ENCODE data around the gene ZNF628.

Gene ZNF628
- total RNA-seq: 6.6 to 16.8 (median 8.6) reads per million in 9 experiments

DNA sequence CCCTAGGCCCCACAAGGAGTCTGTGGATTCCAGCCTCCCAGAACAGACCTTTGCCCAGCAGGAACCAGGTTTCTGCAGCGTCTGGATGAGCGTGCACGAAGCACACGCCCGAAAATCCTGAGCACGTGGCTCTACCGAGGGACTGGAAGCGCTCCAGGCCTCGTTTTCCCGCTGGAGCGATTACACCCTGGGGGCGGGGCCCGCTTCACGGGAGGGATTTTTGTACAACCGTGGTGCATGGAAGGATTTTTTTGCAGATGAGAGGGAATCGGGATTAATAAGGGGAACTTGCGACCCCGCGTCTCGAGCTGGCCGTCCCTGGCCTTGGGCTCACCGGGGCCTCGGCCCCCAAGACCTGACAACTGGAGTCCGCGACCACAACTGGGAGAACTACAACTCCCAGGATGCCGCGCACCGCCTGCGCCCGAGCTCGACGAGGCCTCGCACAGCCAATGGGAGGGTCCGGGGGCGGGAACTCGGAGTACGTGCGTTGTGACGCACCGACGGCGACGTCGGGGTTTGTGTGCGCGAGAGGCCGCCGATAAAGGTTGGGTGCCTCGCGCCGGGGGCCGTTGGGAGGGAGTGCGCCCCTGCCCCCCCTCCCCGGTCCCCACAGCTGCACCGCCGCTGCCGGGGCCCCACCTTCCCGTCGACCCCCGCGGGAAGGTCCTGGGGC lies at the start of gene ZNF628:
ZNF628 (plus strand) TSS at position 518 of the 676 bp plus-strand sequence. CDS start 3,294 bp downstream, outside the sequence.
- DNase-seq (peak; percentile 93 to 95 (median 95)), ATAC-seq (replicated peaks) (peak; percentile 91)
- peaks cover 23 to 33% of the 10 kb centered on the region in 2 donors for H3K4me1 Mint-ChIP-seq (ENCODE audit: low read depth in 2 of 2)
- peak within 1 kb of the TSS; percentile 86 to 88 for H3K4me3 Mint-ChIP-seq
- no peaks in the 10 kb centered on the region for H3K9me3 Mint-ChIP-seq
- H3K36me3 Mint-ChIP-seq (ENCODE audit: insufficient read depth): peaks cover 36% of the 10 kb centered on the region
- H3K27ac Mint-ChIP-seq: peak within 1 kb of the TSS; percentile 91 to 94
- H3K27me3 Mint-ChIP-seq: no peaks in the 10 kb centered on the region

- Mint-ChIP-seq H3K9me3 (no peaks in the 10 kb centered on the region), H3K36me3 (ENCODE audit: insufficient read depth) (no peaks in the 10 kb centered on the region), H3K27me3 (peaks cover 28 to 61% of the 10 kb centered on the region in 2 donors), H3K4me3 (no peak overlapping the region), H3K27ac (no peak overlapping the region), H3K4me1 (ENCODE audit: low read depth in 2 of 2) (no peaks in the 10 kb centered on the region)
- DNase-seq (no peak), ATAC-seq (replicated peaks) (no peak)
These were observed 45.2 kb upstream of the ZNF628 start for GRCh38 chr19:55431183-55431582.

GRCh38 chr19:55432241-55432959 lies 44.0 kb upstream of the ZNF628 start:
- Mint-ChIP-seq H3K4me3 (no peak overlapping the region), H3K27me3 (peaks cover 38 to 67% of the 10 kb centered on the region in 2 donors), H3K27ac (no peak overlapping the region), H3K4me1 (ENCODE audit: low read depth in 2 of 2) (peaks cover 0 to 5% of the 10 kb centered on the region in 2 donors), H3K36me3 (ENCODE audit: insufficient read depth) (no peaks in the 10 kb centered on the region), H3K9me3 (no peaks in the 10 kb centered on the region)
- DNase-seq: no peak
- no peak for ATAC-seq (replicated peaks)

GRCh38 chr19:55433292-55433691 lies 43.1 kb upstream of the ZNF628 start:
- peaks cover 0 to 5% of the 10 kb centered on the region in 2 donors for H3K4me1 Mint-ChIP-seq (ENCODE audit: low read depth in 2 of 2)
- H3K27me3 Mint-ChIP-seq: peaks cover 41 to 67% of the 10 kb centered on the region in 2 donors
- no peak for DNase-seq
- no peaks in the 10 kb centered on the region for H3K9me3 Mint-ChIP-seq
- H3K36me3 Mint-ChIP-seq (ENCODE audit: insufficient read depth): no peaks in the 10 kb centered on the region
- H3K27ac Mint-ChIP-seq: no peak overlapping the region
- ATAC-seq (replicated peaks): no peak
- H3K4me3 Mint-ChIP-seq: no peak overlapping the region

DNA sequence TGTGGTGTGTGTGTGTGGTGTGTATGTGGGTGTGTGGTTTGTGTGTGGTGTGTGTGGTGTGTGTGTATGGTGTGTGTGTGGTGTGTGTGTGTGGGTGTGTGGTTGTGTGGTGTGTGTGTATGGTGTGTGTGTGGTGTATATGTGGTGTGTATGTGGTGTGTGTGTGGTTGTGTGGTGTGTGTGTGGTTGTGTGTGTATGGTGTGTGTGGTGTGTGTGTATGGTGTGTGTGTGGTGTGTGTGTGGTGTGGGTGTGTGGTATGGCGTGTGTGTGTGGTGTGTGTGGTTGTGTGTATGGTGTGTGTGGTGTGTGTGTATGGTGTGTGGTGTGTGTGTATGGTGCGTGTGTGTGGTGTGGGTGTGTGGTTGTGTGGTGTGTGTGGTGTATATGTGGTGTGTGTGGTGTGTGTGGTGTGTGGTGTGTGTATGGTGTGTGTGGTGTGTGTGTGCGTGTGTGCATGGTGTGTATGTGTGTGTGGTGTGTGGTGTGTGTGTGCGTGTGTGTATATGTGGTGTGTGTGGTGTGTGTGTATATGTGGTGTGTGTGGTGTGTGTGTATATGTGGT lies 42.0 kb upstream of the ZNF628 start:
- Mint-ChIP-seq H3K4me1 (ENCODE audit: low read depth in 2 of 2) (peaks cover 0 to 5% of the 10 kb centered on the region in 2 donors), H3K4me3 (no peak overlapping the region)
- DNase-seq: no peak

DNA sequence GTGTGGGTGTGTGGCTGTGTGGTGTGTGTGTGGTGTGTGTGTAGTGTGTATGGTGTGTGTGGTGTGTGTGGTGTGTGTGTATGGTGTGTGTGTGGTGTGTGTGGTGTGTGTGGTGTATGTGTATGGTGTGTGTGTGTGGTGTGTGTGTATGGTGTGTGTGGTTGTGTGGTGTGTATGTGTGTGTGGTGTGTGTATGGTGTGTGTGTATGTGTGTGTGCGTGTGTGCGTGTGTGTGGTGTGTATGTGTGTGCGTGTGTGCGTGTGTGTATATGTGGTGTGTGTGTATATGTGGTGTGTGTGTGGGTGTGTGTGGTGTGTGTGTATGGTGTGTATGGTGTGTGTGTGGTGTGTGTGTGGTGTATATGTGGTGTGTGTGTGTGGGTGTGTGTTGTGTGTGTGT lies 41.4 kb upstream of the ZNF628 start:
- DNase-seq: no peak
- peaks cover 43 to 67% of the 10 kb centered on the region in 2 donors for H3K27me3 Mint-ChIP-seq
- no peak overlapping the region for H3K27ac Mint-ChIP-seq
- H3K4me3 Mint-ChIP-seq: no peak overlapping the region
- H3K4me1 Mint-ChIP-seq (ENCODE audit: low read depth in 2 of 2): peaks cover under 1 to 5% of the 10 kb centered on the region in 2 donors
- peaks cover 3% of the 10 kb centered on the region for H3K36me3 Mint-ChIP-seq (ENCODE audit: insufficient read depth)
- no peaks in the 10 kb centered on the region for H3K9me3 Mint-ChIP-seq
- no peak for ATAC-seq (replicated peaks)

More for the DNA sequence above, 42.0 kb upstream of the ZNF628 start:
- Mint-ChIP-seq H3K27ac (no peak overlapping the region), H3K9me3 (no peaks in the 10 kb centered on the region), H3K36me3 (ENCODE audit: insufficient read depth) (peaks cover 3% of the 10 kb centered on the region), H3K27me3 (peaks cover 43 to 67% of the 10 kb centered on the region in 2 donors)
- ATAC-seq (replicated peaks): no peak

DNA sequence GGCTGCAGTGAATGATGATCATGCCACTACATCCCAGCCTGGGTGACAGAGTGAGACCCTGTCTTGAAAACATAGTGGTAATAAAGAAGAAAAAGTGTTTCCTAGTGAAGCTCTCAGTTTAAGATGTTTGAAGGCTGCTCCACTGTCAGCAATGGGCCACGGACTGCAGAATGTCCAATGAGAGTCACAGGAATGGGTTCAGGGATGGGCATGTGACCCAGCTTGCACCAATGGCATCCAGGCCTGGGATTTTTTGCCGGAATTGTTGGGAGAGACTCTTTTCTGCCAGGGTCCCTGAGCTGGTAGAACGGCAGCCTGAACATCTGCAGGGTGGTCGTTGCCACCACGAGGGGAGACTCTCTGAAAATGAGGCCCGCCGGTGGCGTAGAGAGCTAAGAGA lies 39.6 kb upstream of the ZNF628 start:
- H3K9me3 Mint-ChIP-seq: no peaks in the 10 kb centered on the region
- peaks cover 47 to 67% of the 10 kb centered on the region in 2 donors for H3K27me3 Mint-ChIP-seq
- H3K36me3 Mint-ChIP-seq (ENCODE audit: insufficient read depth): peaks cover 3% of the 10 kb centered on the region
- H3K4me3 Mint-ChIP-seq: no peak overlapping the region
- no peak overlapping the region for H3K27ac Mint-ChIP-seq
- peaks cover 11 to 16% of the 10 kb centered on the region in 2 donors for H3K4me1 Mint-ChIP-seq (ENCODE audit: low read depth in 2 of 2)
- DNase-seq: no peak
- ATAC-seq (replicated peaks): no peak

DNA sequence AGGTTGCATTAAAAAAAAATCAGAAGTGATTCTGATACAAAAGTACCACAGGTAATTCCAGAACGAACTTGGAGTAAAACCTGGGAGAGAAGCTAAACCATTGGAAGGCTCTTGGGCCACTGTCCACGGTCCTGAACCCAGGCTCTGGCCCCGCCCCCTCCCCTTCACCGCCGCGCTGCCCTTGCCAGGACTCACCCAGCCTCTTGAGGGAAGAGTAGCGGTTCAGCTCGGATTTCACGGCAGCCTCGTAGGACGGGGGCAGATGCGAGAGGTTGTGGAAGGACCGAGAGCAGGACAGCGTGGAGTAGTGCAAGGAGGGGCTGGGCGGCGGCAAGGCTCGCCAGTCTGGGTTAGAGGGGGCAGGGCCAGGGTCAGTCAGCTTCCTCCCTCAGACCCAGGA lies 39.0 kb upstream of the ZNF628 start:
- Mint-ChIP-seq H3K9me3 (no peaks in the 10 kb centered on the region), H3K4me3 (no peak overlapping the region), H3K4me1 (ENCODE audit: low read depth in 2 of 2) (peaks cover 11 to 16% of the 10 kb centered on the region in 2 donors), H3K27ac (no peak overlapping the region), H3K36me3 (ENCODE audit: insufficient read depth) (peaks cover 3% of the 10 kb centered on the region), H3K27me3 (peaks cover 47 to 63% of the 10 kb centered on the region in 2 donors)
- no peak for DNase-seq
- no peak for ATAC-seq (replicated peaks)

GRCh38 chr19:55439052-55439451 lies 37.4 kb upstream of the ZNF628 start:
- no peaks in the 10 kb centered on the region for H3K9me3 Mint-ChIP-seq
- H3K4me1 Mint-ChIP-seq (ENCODE audit: low read depth in 2 of 2): peaks cover 15 to 16% of the 10 kb centered on the region in 2 donors
- no peak for ATAC-seq (replicated peaks)
- DNase-seq: no peak
- H3K27me3 Mint-ChIP-seq: peaks cover 62 to 74% of the 10 kb centered on the region in 2 donors
- peaks cover 3% of the 10 kb centered on the region for H3K36me3 Mint-ChIP-seq (ENCODE audit: insufficient read depth)
- H3K27ac Mint-ChIP-seq: no peak overlapping the region
- no peak overlapping the region for H3K4me3 Mint-ChIP-seq

DNA sequence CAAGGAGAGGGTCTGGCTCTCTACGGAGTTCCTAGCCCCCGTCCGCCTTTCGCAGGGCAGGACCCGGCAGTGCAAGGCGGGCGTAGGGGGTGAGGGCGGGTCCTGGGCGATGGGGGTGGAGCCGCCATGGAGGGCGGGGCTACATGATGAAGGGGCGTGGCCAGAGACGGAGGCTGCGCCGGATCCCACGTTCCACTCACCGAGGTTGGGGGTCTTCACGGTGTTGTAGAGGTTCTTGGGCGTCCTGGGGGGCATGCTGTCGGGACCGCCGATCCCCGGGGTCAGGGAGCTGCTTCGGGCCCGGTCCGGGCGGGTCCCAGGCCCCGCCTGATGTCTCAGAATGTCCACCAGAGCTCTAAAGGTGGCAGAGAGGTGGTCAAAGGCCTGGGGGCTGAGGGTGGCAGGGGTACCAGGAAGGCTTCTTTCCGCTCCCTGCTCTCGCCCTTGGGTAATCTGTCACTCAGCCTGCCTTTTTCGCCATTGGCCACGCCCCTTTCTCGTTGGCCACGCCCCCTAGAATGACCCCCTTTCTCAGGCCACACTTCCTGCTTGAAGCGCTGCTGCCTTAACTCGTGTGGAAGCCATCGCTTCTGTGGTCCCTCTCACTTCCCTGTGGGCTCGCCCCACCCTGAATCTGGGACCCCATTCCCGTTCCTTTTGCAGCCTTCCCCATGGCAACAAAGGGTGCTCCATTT lies 35.9 kb upstream of the ZNF628 start:
- peaks cover 77 to 87% of the 10 kb centered on the region in 2 donors for H3K27me3 Mint-ChIP-seq
- H3K36me3 Mint-ChIP-seq (ENCODE audit: insufficient read depth): peaks cover 3% of the 10 kb centered on the region
- no peaks in the 10 kb centered on the region for H3K9me3 Mint-ChIP-seq
- H3K27ac Mint-ChIP-seq: no peak overlapping the region
- peak overlapping the region in 1 of 2 donors; percentile 13 for H3K4me3 Mint-ChIP-seq
- peaks cover 15 to 16% of the 10 kb centered on the region in 2 donors for H3K4me1 Mint-ChIP-seq (ENCODE audit: low read depth in 2 of 2)
- ATAC-seq (replicated peaks) (peak; percentile 38), DNase-seq (no peak)

- no peak for ATAC-seq (replicated peaks)
- Mint-ChIP-seq H3K4me3 (peak overlapping the region; percentile 16 to 36), H3K27me3 (peaks cover 83 to 86% of the 10 kb centered on the region in 2 donors), H3K9me3 (no peaks in the 10 kb centered on the region), H3K36me3 (ENCODE audit: insufficient read depth) (peaks cover 3% of the 10 kb centered on the region), H3K27ac (no peak overlapping the region), H3K4me1 (ENCODE audit: low read depth in 2 of 2) (peaks cover 15 to 16% of the 10 kb centered on the region in 2 donors)
- no peak for DNase-seq
These were observed 35.1 kb upstream of the ZNF628 start for GRCh38 chr19:55441319-55441691.

- no peak for ATAC-seq (replicated peaks)
- peaks cover 78 to 81% of the 10 kb centered on the region in 2 donors for H3K27me3 Mint-ChIP-seq
- no peaks in the 10 kb centered on the region for H3K9me3 Mint-ChIP-seq
- peaks cover 3% of the 10 kb centered on the region for H3K36me3 Mint-ChIP-seq (ENCODE audit: insufficient read depth)
- no peak overlapping the region for H3K27ac Mint-ChIP-seq
- peak overlapping the region; percentile 16 to 36 for H3K4me3 Mint-ChIP-seq
- peaks cover 15 to 16% of the 10 kb centered on the region in 2 donors for H3K4me1 Mint-ChIP-seq (ENCODE audit: low read depth in 2 of 2)
- DNase-seq: no peak
These were observed 34.6 kb upstream of the ZNF628 start for GRCh38 chr19:55441692-55442321.

Measured in effector memory CD8-positive, alpha-beta T cell (primary cell).